Thyroid gland (tissue), 4 donors: ENCODE results near the gene LDLRAD4.

ENCODE experiments used
- POLR2A ChIP-seq, 2 donors: fragments of 450-650 bp; IDR thresholded peaks; one replicate each; pipeline ENCODE4 v1.6.1; 2017; ENCODE audit warnings: antibody characterized with exemption in 2 of 2, mild to moderate bottlenecking in 2 of 2, moderate library complexity in 1 of 2
- TF ChIP-seq, protein P1 (sequence below), 6 experiments: fragments of 200-600 bp in 3 of 6; fragments of 450-650 bp in 3 of 6; sonication (generic) in 3 of 6; IDR thresholded peaks; one replicate each; pipeline ENCODE4 v1.5.1; 2016 to 2019; ENCODE audit warnings: antibody characterized with exemption in 6 of 6, mild to moderate bottlenecking in 2 of 6, inconsistent platforms in 1 of 6, moderate library complexity in 1 of 6

DNA sequence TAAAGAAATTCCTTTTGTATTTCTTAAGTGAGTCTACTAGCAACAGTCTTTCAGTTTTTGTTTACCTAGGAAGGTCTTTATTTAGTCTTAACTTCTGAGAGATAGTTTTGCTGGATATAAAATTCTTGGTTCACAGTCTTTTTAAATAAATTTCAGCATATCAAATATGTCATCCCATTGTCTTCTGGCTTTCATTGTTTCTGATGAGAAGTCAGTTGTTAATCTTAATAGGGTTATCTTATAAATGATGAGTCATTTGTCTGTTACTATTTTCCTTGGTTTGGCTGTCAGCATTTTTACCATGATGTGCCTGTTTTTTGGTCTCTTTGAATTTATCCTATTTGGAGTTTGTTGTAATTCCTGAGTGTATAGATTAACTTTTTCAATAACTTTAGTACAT, 378.5 kb downstream of the LDLRAD4 start:
- TF ChIP-seq POLR2A (IDR thresholded peaks at IDR 0.05) = no peak
- TF ChIP-seq, protein P1, sequence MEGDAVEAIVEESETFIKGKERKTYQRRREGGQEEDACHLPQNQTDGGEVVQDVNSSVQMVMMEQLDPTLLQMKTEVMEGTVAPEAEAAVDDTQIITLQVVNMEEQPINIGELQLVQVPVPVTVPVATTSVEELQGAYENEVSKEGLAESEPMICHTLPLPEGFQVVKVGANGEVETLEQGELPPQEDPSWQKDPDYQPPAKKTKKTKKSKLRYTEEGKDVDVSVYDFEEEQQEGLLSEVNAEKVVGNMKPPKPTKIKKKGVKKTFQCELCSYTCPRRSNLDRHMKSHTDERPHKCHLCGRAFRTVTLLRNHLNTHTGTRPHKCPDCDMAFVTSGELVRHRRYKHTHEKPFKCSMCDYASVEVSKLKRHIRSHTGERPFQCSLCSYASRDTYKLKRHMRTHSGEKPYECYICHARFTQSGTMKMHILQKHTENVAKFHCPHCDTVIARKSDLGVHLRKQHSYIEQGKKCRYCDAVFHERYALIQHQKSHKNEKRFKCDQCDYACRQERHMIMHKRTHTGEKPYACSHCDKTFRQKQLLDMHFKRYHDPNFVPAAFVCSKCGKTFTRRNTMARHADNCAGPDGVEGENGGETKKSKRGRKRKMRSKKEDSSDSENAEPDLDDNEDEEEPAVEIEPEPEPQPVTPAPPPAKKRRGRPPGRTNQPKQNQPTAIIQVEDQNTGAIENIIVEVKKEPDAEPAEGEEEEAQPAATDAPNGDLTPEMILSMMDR (IDR thresholded peaks at IDR 0.05) = no peak
